ENCODE measurements around the gene SH2D2A. TPM values are rescaled to one million over a fixed set of nuclear protein-coding genes. Genes with fewer than 3 reads are reported as not detected.

Gene SH2D2A
- 1.2 and 1.8 TPM in 2 replicates for total RNA-seq

DNA sequence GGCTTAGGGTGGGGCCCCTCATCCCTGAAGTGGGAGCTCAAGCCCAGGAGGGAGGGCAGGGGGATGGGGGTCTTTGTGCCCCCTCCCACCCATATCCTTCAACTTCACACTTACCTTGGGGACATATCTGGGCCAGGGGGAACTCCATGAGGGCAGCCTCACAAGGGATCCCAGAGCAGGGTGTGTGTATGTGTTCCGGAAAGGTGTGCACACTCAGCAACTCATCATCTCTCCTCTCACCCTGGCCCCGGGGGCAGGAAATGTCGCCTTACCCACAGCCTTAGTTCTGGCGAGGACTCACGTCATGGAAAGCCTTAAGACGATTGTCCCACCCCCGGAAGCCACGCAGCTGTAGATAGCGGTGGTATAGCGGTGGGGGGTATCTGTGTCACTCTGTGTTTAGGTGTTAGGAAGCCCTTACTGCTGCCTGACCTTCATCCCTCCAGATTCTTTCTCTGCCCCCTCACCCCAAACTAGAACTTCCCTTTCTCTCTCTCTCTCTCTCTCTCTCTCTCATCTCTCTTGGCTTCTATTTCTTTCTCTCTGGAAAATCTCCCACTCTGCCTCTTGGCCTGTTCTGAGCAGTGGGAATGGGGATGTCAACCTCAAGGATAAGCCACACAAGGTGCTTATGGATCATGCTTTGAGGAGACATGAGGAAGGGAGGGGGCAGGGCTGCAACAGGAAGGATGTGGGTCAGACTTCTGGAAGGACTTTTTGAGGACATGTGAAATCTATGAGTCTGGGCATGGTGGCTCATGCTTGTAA, at the start of gene SH2D2A:
Gene SH2D2A (minus strand): TSS at position 288 of the 768 bp plus-strand sequence. CDS start 140 bp downstream, at position 148.
- no peak for FAIRE-seq
- TF ChIP-seq CTCF (IDR thresholded peaks at IDR 0.05; ENCODE audit: insufficient read depth, low read length, severe bottlenecking) = no peak
- Histone ChIP-seq H3K4me3 (ENCODE audit: low read depth, low read length) (no peak within 1 kb of the TSS), H3K27me3 (ENCODE audit: control insufficient read depth, insufficient read depth, low read length) (no peaks in the 10 kb centered on the region), H3K36me3 (ENCODE audit: control insufficient read depth, insufficient read depth, low read length) (no peaks in the 10 kb centered on the region)
- peak; percentile 92 for DNase-seq (ENCODE audit: low read depth)

DNA sequence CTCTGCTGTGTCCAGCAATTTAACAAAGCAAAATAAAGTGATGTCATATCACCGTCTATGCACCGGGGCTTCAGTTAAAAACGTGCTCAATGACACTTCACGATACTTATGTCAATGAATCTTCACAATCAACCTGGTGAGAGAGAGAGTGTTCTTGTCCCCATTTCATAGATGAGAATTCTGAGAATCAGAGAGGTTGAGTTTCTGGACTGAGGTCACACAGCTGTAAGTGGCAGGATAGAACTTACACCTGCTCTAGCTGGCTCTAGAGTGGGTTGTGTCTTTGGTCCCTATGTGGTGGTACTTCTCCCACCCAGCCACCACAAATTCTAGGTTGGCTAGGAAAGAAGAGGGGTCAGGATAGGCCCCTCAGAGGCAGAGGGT, 49.2 kb upstream of the SH2D2A start:
- no peak for FAIRE-seq
- no peak for DNase-seq (ENCODE audit: low read depth)
- no peak for TF ChIP-seq CTCF (IDR thresholded peaks at IDR 0.05; ENCODE audit: insufficient read depth, low read length, severe bottlenecking)
- H3K4me3 ChIP-seq (ENCODE audit: low read depth, low read length) = no peak overlapping the region
- peaks cover 9% of the 10 kb centered on the region for H3K27me3 ChIP-seq (ENCODE audit: control insufficient read depth, insufficient read depth, low read length)
- H3K36me3 ChIP-seq (ENCODE audit: control insufficient read depth, insufficient read depth, low read length) = no peaks in the 10 kb centered on the region

DNA sequence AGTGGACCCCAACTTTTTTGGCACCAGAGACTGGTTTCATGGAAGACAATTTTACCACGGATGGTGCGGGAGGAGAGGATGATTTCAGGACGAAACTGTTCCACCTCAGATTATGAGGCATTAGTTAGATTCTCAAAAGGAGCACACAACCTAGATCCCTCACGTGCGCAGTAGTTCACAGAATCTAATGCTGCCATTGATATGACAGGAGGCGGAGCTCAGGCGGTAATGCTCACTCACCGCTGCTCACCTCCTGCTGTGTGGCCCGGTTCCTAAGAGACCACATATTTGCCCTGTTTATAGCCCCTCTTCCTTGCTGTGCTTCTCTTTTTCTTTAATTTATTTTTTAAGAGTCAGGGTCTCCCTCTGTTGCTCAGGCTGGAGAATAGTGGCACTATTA, 48.6 kb upstream of the SH2D2A start:
- peaks cover 11% of the 10 kb centered on the region for H3K27me3 ChIP-seq (ENCODE audit: control insufficient read depth, insufficient read depth, low read length)
- FAIRE-seq (no peak), DNase-seq (ENCODE audit: low read depth) (no peak)
- H3K4me3 ChIP-seq (ENCODE audit: low read depth, low read length) = no peak overlapping the region
- no peak for TF ChIP-seq CTCF (IDR thresholded peaks at IDR 0.05; ENCODE audit: insufficient read depth, low read length, severe bottlenecking)
- no peaks in the 10 kb centered on the region for H3K36me3 ChIP-seq (ENCODE audit: control insufficient read depth, insufficient read depth, low read length)

DNA sequence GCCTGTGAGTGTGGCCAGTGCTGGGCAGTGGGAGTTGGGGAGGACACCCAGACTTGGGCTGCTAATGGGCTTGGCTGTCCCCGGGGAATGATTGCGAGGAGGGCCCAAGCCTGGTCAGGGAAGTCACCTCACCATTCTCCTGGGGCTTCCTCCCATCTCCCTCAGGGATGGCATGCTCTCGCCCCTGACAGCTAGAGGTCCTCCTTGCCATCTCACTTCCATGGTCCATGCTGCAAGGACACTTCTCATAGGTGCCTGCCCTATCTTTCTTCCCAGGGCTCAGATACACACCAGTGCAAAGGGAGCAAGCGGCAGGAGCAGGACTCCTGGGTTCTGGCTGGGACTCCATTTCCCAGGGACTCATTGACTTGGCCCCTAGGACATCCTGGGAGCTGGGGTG, 48.1 kb upstream of the SH2D2A start:
- H3K36me3 ChIP-seq (ENCODE audit: control insufficient read depth, insufficient read depth, low read length) = no peaks in the 10 kb centered on the region
- DNase-seq (ENCODE audit: low read depth) = no peak
- peaks cover 11% of the 10 kb centered on the region for H3K27me3 ChIP-seq (ENCODE audit: control insufficient read depth, insufficient read depth, low read length)
- FAIRE-seq = no peak
- H3K4me3 ChIP-seq (ENCODE audit: low read depth, low read length) = no peak overlapping the region
- TF ChIP-seq CTCF (IDR thresholded peaks at IDR 0.05; ENCODE audit: insufficient read depth, low read length, severe bottlenecking) = no peak

- no peak for DNase-seq (ENCODE audit: low read depth)
- H3K4me3 ChIP-seq (ENCODE audit: low read depth, low read length) = no peak overlapping the region
- H3K27me3 ChIP-seq (ENCODE audit: control insufficient read depth, insufficient read depth, low read length) = peaks cover 17% of the 10 kb centered on the region
- TF ChIP-seq CTCF (IDR thresholded peaks at IDR 0.05; ENCODE audit: insufficient read depth, low read length, severe bottlenecking) = no peak
- FAIRE-seq = no peak
- H3K36me3 ChIP-seq (ENCODE audit: control insufficient read depth, insufficient read depth, low read length) = no peaks in the 10 kb centered on the region
Observed at GRCh38 chr1:156863631-156864030, 47.0 kb upstream of the SH2D2A start.

All from bronchial epithelial cell (primary cell).